Keratinocyte (primary cell): ENCODE results near the gene CARD8. TPM values are rescaled to one million over a fixed set of nuclear protein-coding genes. Genes with fewer than 3 reads are reported as not detected.
A peak's percentile ranks its signal among the peaks of the same experiment; 100 is the strongest.
"Not testable (repeated sequence)": the region's sequence is repeated elsewhere in the genome, so short reads cannot be mapped to it uniquely, and the experiment has no call there.

Experiments used
- DNase-seq: peaks from one replicate; pipeline ENCODE4 v3.0.0-alpha.2; 2011; ENCODE audit warnings: low read depth, missing footprints, low spot score
- FAIRE-seq: peaks from 2 replicates; lab custom pipeline; 2011; peaks lifted over from hg19 to GRCh38; lab: Jason Lieb, UNC
- H2AFZ ChIP-seq: 2 replicates; pipeline ENCODE4 v1.6.0; 2012; ENCODE audit warnings: low read length, control low read depth, inconsistent platforms; ENCODE audit not compliant: control insufficient read depth
- H3K27ac ChIP-seq: 2 replicates; pipeline ENCODE4 v1.5.1; 2011; ENCODE audit warnings: low read length; ENCODE audit not compliant: control insufficient read depth, insufficient read depth
- H3K27me3 ChIP-seq: 3 replicates; pipeline ENCODE4 v1.6.0; 2011; ENCODE audit warnings: low read length; ENCODE audit not compliant: control insufficient read depth, insufficient read depth; ENCODE audit errors: extremely low read depth
- H3K36me3 ChIP-seq, 2 experiments: 2 replicates in 1 of 2; 3 replicates in 1 of 2; pipeline ENCODE4 v1.5.1; 2011; ENCODE audit warnings: low read length in 2 of 2, mild to moderate bottlenecking in 1 of 2; ENCODE audit not compliant: control insufficient read depth in 2 of 2, insufficient read depth in 2 of 2; ENCODE audit errors: extremely low read depth in 1 of 2
- H3K4me1 ChIP-seq: 3 replicates; pipeline ENCODE4 v1.5.1; 2011; ENCODE audit warnings: low read length; ENCODE audit not compliant: control insufficient read depth, insufficient read depth; ENCODE audit errors: extremely low read depth
- H3K4me2 ChIP-seq: 3 replicates; pipeline ENCODE4 v1.6.0; 2011; ENCODE audit warnings: low read depth, low read length; ENCODE audit not compliant: control insufficient read depth, insufficient read depth; ENCODE audit errors: extremely low read depth
- H3K4me3 ChIP-seq, 3 experiments: fragments of 200-600 bp in 1 of 3; sonication (generic) in 1 of 3; 2 replicates in 2 of 3; 3 replicates in 1 of 3; pipeline ENCODE4 v1.5.1; 2011 to 2016; ENCODE audit warnings: low read length in 3 of 3, mild to moderate bottlenecking in 3 of 3, control low read depth in 2 of 3, inconsistent platforms in 1 of 3, low read depth in 1 of 3, mixed read lengths in 1 of 3, mixed run types in 1 of 3, moderate library complexity in 1 of 3; ENCODE audit not compliant: control insufficient read depth in 2 of 3, insufficient read depth in 2 of 3; ENCODE audit errors: extremely low read depth in 1 of 3
- H3K79me2 ChIP-seq: 2 replicates; pipeline ENCODE4 v1.6.0; 2012; ENCODE audit warnings: low read length; ENCODE audit not compliant: control insufficient read depth, insufficient read depth
- H3K9ac ChIP-seq: 3 replicates; pipeline ENCODE4 v1.6.0; 2011; ENCODE audit warnings: low read length; ENCODE audit not compliant: control insufficient read depth, insufficient read depth; ENCODE audit errors: extremely low read depth
- H3K9me1 ChIP-seq: 3 replicates; pipeline ENCODE4 v1.6.0; 2011; ENCODE audit warnings: low read length; ENCODE audit not compliant: control insufficient read depth, insufficient read depth; ENCODE audit errors: extremely low read depth
- H3K9me3 ChIP-seq: 2 replicates; pipeline ENCODE4 v1.5.1; 2012; ENCODE audit warnings: low read depth, low read length; ENCODE audit not compliant: control insufficient read depth
- H4K20me1 ChIP-seq: 3 replicates; pipeline ENCODE4 v1.6.0; 2011; ENCODE audit warnings: low read length; ENCODE audit not compliant: control insufficient read depth, insufficient read depth; ENCODE audit errors: extremely low read depth
- CTCF ChIP-seq, 3 experiments: IDR thresholded peaks in 1 of 3; conservative IDR thresholded peaks in 1 of 3; optimal IDR thresholded peaks in 1 of 3; 2 replicates in 2 of 3; 3 replicates in 1 of 3; pipeline versions ENCODE3 to v1.5.1; 2011; ENCODE audit warnings: low read length in 3 of 3, mild to moderate bottlenecking in 3 of 3, moderate library complexity in 2 of 3, control low read depth in 1 of 3, inconsistent platforms in 1 of 3; ENCODE audit not compliant: insufficient read depth in 2 of 3; ENCODE audit errors: extremely low read depth in 1 of 3
- EZH2 ChIP-seq: IDR thresholded peaks from one replicate; pipeline ENCODE4 v1.6.1; 2012; ENCODE audit warnings: inconsistent platforms, mild to moderate bottlenecking, low read length, moderate library complexity
- dilution Hi-C: fragments of 300-500 bp; cut with MboI; formaldehyde crosslinking; loops from one replicate; pipeline ENCODE4 v1.7.0; 2020; ENCODE audit warnings: low sequenced_read_pairs; ENCODE audit not compliant: extremely low pct_ligation_motif_present
- polyA plus RNA-seq, 5 experiments: library from polyadenylated mRNA; depleted of rRNA in 3 of 5; stranded (reverse) in 3 of 5; stranded (forward) in 1 of 5; unstranded in 1 of 5; fragments of >200 nt; gene quantifications; 1 replicate in 1 of 5; 2 replicates in 3 of 5; 3 replicates in 1 of 5; pipeline versions ENCODE4 v1.2.1 to v1.2.3, GENCODE V29; 2011 to 2012; ENCODE audit warnings: missing spikeins in 2 of 5, low read depth in 1 of 5, low replicate concordance in 1 of 5

The CARD8 gene
- polyA plus RNA-seq, 1 donor (not counting 4 experiments of a cell fraction or from before 2014, with no cell fraction given), result 5.2 TPM

DNA sequence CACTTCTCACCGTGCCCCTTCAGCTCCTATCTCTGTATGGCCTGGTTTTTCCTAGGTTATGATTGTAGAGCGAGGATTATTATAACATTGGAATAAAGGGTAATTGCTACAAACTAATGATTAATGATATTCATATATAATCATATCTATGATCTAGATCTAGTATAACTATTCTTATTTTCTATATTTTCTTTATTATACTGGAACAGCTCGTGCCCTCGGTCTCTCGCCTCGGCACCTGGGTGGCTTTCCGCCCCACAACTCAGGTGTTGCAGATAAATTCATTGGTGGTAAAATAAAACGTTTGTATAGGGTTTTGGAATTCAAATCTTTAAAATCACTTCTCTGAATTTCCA lies 4.6 kb upstream of the CARD8 start:
- H3K27ac ChIP-seq, H4K20me1 ChIP-seq, H3K9me3 ChIP-seq, H3K27me3 ChIP-seq, H2AFZ ChIP-seq, FAIRE-seq, H3K4me1 ChIP-seq, dilution Hi-C loops, H3K79me2 ChIP-seq, H3K36me3 ChIP-seq, H3K9ac ChIP-seq, H3K9me1 ChIP-seq, DNase-seq: not testable (repeated sequence)
- H3K4me2 ChIP-seq, result peak overlapping the region; percentile 72
- H3K4me3 ChIP-seq, result peak overlapping the region in 1 of 3 experiments; percentile 55

GRCh38 chr19:48258992-48259391 lies 3.3 kb upstream of the CARD8 start:
- H4K20me1 ChIP-seq, H3K27me3 ChIP-seq, FAIRE-seq: not testable (repeated sequence)

GRCh38 chr19:48258350-48258749 lies 2.6 kb upstream of the CARD8 start:
- Histone ChIP-seq H3K4me2 (no peak overlapping the region), H3K9me3 (no peaks in the 10 kb centered on the region), H3K9ac (no peak overlapping the region), H3K27ac (no peak overlapping the region), H3K9me1 (no peaks in the 10 kb centered on the region), H3K79me2 (no peaks in the 10 kb centered on the region), H4K20me1 (no peaks in the 10 kb centered on the region), H2AFZ (no peak overlapping the region), H3K36me3 (no peaks in the 10 kb centered on the region), H3K27me3 (no peaks in the 10 kb centered on the region), H3K4me1 (peaks cover 3% of the 10 kb centered on the region), H3K4me3 (no peak overlapping the region)
- no peak for TF ChIP-seq CTCF (optimal IDR thresholded peaks at IDR 0.05 in 1 of 3, IDR thresholded peaks at IDR 0.05 in 1 of 3, conservative IDR thresholded peaks at IDR 0.05 in 1 of 3; ENCODE audit: extremely low read depth in 1 of 3, insufficient read depth in 2 of 3, low read length in 3 of 3)
- no peak for TF ChIP-seq EZH2
- DNase-seq (no peak), FAIRE-seq (peak; percentile 32)
- dilution Hi-C loops, result no loop called here

More at GRCh38 chr19:48258992-48259391, 3.3 kb upstream of the CARD8 start:
- dilution Hi-C loops, H3K4me3 ChIP-seq, H3K4me2 ChIP-seq, H3K9ac ChIP-seq, H3K9me1 ChIP-seq, H2AFZ ChIP-seq, H3K36me3 ChIP-seq, DNase-seq, H3K79me2 ChIP-seq, H3K27ac ChIP-seq, H3K4me1 ChIP-seq, H3K9me3 ChIP-seq: not testable (repeated sequence)
